CD4-positive, alpha-beta T cell treated with Interleukin-15 for 4 hours (primary cell): ENCODE measurements around the gene FBLN2.
"Not testable (repeated sequence)": the region's sequence is repeated elsewhere in the genome, so short reads cannot be mapped to it uniquely, and the experiment has no call there.

ENCODE experiments used
- DNase-seq: peaks from one replicate; pipeline ENCODE4 v3.0.0-alpha.2; 2020; ENCODE audit warnings: low spot score

FBLN2 gene

DNA sequence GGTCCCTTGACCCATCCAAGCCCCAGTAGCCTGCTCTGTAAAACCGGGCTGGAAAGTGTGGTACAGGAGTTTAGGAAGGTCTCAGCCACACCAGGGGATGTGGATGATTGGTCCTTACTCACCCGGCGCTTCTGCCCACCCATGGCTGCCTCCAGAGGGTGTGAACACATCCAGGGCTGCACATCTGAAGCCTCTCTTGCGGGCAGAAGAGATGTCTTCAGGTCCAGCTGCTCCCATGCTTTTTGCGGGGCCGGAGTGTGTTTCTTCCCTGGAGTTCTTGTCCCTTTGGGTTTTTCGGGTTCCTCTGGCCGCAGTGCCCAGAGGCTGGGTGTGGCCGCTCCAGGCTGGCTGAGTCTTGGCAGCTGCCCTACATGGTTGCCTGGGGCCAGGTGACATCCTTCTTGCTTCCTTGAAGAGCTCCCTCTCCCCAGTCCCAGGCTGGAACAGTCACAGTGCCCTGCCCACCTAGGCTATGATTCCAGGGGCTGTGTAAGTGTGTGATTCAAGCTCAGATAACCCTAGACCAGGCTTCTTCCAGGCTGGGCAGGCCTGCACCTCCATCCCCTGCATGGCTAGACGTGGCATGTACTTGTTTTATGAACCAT, 34.9 kb upstream of the FBLN2 start:
- DNase-seq: no peak

DNA sequence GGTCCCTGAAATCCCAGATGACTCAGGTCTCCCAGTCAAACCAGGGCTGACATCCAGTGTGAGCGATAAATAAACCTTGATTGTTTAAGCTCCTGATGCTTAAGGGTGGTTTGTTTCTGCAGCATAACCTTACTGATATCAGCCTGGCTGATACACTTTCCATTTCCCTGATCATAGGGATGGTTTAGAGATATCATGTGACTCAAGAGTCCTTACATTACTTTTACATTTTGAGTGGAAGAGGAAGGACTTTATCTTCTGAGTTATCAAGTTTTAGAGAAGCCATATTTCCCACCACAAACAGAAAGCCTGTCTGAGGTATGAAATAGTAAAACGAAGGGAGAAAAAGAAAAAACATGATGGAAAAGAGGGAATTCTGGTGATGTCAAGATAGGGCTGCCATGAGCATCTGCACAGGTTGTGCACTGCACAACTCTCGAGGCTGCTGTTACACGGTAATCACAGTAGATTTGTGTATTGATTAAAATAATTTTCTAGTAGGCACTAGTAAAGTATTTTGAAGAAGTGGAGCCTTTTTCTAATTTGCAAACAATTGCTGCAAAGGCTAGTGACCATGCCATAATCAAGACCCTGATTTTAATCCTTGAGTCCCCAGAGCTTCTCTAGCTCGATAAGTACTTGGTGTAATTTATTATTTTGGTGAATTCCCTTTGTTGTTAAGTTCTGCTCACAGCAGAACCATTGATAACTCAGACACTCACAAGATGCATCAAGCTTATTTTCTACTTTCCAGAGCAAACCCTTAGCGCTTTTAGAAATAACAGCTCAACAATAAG, 34.1 kb upstream of the FBLN2 start:
- no peak for DNase-seq

DNA sequence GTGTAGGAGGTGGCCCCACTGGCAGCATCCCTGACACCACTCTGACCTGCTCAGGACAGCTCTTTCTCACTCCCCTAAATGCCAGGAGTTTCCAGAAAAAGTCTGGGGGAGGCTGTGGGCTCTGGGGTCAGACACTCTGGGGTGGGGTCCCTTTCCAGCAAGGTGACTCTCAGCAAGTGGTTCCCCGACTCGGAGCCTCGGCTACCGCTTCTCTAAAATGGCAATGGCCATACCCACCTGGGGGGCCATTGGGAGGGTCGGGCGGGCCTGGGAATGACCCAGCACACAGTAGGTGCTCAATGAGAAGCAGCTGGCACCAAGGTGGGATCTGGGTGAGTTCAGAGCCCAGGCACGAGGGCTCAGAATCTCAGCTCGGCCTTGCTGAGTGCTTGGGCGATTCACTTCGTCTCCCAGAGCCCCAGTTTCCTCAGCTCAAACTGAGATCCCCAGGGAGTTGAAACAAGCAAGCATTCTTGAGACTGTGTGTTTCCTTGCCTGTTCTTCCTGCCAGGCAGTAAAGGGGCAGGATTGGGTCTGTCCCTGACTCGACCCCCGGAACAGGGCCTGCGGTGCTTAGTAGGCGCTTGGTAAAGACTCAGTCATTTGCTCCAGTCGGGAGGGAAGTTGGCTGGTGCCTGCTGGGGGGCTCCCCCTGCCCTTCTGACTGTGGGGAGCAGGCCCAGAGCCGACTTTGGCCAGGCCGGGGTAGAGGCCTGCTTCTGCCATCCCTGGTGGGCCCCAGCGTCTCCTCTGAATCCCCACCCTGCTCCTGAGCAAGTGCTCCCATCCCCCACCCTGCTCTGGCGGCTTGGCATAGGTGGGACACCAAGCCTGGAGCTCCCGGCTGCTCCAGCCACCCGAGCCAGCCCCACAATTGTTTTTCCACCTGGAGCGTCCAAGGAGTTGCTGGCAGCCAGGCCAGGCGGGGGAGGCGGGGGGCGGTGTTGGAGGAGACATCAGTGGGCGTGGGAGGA, 32.9 kb upstream of the FBLN2 start:
- no peak for DNase-seq

- no peak for DNase-seq
These were observed 32.2 kb upstream of the FBLN2 start for GRCh38 chr3:13516760-13517135.

- DNase-seq: no peak
These were observed 31.5 kb upstream of the FBLN2 start for GRCh38 chr3:13517253-13517977.

DNA sequence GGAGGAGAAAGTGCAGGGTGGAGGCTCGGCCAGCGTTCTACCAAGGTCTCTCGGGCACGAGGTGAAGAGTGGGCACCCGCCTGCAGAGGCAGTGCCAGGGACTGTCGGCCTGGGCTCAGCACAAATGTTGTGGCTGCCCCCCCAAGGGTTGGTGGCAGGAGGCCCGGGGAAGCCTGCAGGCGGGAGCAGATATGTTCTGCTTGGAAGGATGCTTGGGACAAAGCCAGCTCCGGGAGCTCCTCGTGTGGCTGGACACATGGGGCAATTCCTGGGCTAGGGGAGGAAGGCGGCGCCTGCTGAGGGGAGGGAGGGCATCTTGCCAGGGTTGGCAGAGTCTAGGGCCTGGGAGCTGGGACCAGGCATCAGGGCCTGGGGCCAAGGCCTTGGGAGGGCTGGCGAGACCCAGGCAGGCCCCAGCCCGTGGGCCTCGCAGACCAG, 30.4 kb upstream of the FBLN2 start:
- no peak for DNase-seq

DNA sequence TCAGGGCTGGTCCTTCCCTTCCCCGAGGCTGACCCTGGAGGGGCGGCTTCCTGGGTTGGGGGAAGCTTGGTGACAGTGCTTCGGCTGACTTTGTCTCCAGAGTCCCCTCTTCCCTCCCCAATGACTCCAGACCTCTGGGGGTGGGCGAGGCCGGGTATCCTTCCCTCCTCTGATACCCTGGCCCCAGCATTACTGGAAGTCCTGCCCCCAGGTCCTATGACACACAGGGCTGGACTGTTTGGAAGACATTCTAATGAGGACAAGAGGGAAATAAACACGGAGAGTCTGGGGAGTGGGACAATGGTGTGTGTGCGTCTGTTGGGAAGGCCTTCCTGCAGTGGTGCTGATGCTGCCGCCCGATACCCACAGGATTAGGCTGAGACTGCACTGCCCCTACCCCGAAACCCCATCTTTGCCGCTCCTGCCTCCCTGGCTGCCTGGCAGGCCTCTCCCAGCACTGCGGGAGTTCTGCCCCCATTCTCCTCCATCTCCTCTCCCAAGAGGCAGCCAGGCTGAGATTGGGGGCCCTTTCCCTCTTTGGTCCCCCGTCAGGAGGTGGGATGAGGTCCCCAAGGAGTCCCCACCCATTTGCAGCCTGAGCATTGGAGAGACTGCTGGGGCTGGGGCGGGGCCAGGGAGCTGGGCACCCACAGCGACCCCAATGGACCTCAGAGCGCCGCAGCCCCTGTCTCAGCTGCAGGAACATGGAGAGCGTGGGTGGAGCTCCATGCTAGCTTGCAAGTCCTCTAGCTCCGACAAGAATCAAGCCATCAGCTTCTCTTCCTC, 29.7 kb upstream of the FBLN2 start:
- no peak for DNase-seq

DNA sequence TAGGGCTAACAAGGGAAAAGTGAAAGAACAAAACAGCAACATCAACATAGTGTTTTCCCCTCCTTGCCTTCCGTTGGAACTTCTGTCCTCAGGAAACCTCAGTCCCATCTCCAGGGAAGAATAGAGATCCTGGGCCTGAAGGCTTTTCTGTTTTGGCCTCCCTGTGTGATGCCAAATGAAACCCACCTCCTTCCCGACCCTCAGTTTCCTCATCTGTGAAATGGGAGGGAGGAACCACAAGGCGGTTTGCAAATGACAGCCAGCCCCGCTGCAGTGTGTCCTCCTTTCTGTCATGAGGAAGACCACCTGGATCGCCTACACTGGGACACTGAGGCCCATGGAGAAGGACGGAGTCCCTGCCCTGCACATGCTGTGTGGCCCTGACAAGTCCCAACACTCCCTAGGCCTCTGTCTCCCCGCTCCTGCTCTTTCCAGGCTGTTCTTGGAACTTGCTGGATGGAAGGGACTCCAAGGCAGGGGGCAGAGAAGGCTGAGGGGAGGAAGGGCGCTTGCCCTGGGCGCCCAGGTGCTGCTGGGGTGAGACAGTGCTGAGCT, 28.5 kb upstream of the FBLN2 start:
- DNase-seq: no peak

- no peak for DNase-seq
These were observed 27.6 kb upstream of the FBLN2 start for GRCh38 chr3:13521309-13521708.

DNA sequence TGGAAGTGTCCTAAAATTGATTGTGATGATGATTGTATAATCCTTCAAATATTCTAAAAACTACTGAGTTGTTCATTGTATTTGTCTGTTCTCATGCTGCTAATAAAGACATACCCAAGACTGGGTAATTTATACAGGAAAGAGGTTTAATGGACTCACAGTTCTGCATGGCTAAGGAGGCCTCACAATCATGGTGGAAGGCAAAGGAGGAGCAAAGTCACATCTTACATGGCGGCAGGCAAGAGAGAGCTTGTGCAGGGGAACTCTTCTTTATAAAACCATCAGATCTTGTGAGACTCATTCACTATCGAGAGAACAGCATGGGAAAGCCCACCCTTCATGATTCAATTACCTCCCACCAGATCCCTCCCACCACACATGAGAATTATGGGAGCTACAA, 27.2 kb upstream of the FBLN2 start:
- DNase-seq: not testable (repeated sequence)

- DNase-seq: no peak
These were observed 26.7 kb upstream of the FBLN2 start for GRCh38 chr3:13522236-13522635.

DNA sequence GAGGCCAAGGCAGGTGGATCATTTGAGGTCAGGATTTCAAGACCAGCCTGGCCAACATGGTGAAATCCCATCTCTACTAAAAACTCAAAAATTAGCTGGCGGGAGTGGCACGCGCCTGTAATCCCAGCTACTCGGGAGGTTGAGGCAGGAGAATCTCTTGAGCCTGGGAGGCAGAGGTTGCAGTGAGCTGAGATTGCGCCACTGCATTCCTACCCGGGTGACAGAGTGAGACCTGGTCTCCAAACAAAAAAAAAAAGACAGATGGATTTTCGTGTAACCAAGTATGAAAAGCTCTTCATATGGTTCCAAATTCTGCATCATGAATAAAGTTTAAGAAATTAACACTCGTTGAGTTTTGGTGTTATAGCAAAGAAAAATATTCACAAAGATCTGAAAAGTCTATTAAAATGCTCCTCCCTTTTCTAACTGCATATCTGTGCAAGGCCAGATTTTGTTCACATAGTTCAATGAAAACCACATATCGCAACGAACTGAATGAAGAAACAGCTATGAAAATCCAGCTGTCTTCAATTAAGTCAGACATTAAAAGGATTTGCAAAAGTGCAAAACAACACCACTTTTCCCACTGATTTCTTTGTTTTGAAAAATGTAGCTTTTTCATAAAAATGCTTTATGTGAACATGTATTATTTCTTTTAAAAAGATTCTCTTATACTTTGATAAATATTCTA, 23.8 kb upstream of the FBLN2 start:
- no peak for DNase-seq

DNA sequence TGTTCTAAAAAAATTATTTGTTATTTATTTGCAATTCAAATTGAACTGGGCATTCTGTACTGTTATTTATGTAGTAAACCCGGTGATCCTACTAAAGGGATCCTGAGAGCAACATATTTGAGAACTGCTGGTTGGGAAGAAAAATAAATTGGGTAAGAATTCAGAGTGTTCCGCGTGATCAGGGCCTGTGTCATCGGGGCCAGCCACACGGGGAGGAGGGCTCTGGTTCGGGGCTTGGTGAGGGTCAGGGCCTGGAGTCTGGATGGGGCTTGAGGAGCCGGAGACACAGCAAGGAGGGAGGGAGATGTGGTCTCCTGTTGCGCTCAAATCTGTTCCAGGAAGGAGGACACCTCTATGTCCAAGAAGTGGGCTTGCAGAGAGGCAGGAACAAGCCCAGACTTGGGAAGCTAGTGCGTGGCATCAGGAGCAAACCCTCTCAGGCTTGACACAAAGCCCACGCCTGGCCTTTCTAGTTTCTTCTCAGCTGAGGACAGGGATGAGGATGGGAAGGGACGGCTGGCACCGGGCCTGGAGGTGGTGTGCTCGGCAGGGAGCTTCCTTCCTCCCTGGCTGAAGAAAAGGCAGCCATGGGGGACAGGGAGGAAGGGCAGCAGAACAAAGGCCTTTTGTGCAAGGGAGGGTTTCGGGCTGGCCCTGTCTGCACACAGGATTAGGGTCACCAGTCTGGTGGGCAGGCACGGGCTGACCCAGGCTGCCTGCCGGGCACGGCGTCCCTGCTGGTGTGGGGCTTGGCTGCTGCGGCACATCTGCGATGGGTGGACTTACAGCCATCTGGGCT, 22.9 kb upstream of the FBLN2 start:
- no peak for DNase-seq

DNA sequence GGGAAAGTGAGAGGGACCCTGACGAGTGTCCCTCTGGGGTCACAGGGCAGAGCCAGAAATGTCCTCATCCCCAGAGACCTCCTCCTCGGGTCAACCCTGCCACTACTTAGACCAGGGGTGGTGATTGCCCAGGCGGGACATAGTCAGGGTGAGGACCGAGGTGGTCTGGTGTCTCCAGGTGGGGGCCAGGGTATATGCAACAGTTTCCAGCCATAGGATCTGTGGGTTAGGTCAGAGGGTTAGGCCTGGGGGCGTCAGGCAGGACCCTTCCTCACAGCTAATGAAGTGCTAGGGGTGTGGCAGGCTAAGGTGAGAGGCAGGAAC, 22.3 kb upstream of the FBLN2 start:
- no peak for DNase-seq

GRCh38 chr3:13528217-13528867, 20.6 kb upstream of the FBLN2 start:
- no peak for DNase-seq

GRCh38 chr3:13529196-13530112, 19.5 kb upstream of the FBLN2 start:
- no peak for DNase-seq

DNA sequence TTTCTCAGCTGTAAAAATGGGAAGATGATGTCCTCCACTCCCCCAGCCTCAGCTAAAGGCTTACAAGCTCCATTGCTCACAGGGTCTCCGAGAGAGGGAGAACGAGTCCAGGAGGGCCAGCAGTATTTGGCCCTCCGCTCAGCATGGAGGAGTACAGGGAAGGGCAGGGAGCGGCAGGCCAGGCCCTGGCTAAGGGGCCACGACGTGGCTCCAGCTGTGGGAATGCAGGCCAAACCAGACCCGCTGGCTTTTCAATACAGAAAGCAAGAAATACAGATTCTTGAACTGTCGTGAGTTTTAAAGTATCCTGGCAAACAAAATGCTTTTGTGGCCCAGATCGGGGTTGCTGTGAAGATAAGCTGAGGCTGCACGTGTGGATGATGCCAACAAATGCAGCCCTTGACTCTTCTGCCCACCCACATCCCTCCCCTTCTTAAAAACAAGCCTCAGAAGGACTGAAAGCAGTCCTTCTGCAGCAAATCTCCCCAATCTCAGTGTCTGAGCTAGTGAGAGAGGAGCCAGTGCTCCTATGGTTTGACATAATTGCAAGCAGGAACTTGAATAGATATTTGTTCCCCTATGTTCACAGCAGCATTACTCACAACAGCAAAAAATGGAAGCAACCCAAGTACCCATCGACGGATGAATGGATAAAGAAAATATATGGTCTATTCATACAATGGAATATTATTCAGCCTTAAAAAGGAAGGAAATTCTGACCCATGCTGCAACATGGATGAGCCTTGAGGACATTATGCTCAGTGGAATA, 18.5 kb upstream of the FBLN2 start:
- DNase-seq: no peak
